ENCODE data around the gene CASZ1.

CASZ1 gene

GRCh38 chr1:10631811-10632593 is 164.4 kb downstream of the CASZ1 start:
- DNase-seq, result no peak

- no peak for DNase-seq
Measured at GRCh38 chr1:10631121-10631810, 165.2 kb downstream of the CASZ1 start.

GRCh38 chr1:10630661-10631120 is 165.8 kb downstream of the CASZ1 start:
- DNase-seq, result no peak

GRCh38 chr1:10629816-10630571 is 166.5 kb downstream of the CASZ1 start:
- no peak for DNase-seq

GRCh38 chr1:10629091-10629815 is 167.2 kb downstream of the CASZ1 start:
- DNase-seq, result no peak

GRCh38 chr1:10628685-10629084 is 167.8 kb downstream of the CASZ1 start:
- DNase-seq, result no peak

- no peak for DNase-seq
Measured at GRCh38 chr1:10626791-10627410, 169.5 kb downstream of the CASZ1 start.

GRCh38 chr1:10626131-10626731 is 170.2 kb downstream of the CASZ1 start:
- no peak for DNase-seq

- no peak for DNase-seq
Measured at GRCh38 chr1:10625554-10625953, 170.9 kb downstream of the CASZ1 start.

- DNase-seq, result no peak
Measured at GRCh38 chr1:10625076-10625475, 171.4 kb downstream of the CASZ1 start.

GRCh38 chr1:10624256-10625050 is 172.0 kb downstream of the CASZ1 start:
- no peak for DNase-seq

- DNase-seq, result no peak
Measured at GRCh38 chr1:10623686-10624145, 172.7 kb downstream of the CASZ1 start.

GRCh38 chr1:10622910-10623685 is 173.3 kb downstream of the CASZ1 start:
- no peak for DNase-seq

- DNase-seq, result no peak
Measured at GRCh38 chr1:10621906-10622305, 174.5 kb downstream of the CASZ1 start.

GRCh38 chr1:10620776-10621175 is 175.7 kb downstream of the CASZ1 start:
- no peak for DNase-seq

GRCh38 chr1:10617931-10618885 is 178.2 kb downstream of the CASZ1 start:
- DNase-seq, result no peak

- DNase-seq, result no peak
Measured at GRCh38 chr1:10617318-10617717, 179.1 kb downstream of the CASZ1 start.

GRCh38 chr1:10616696-10617095 is 179.8 kb downstream of the CASZ1 start:
- no peak for DNase-seq

Data from NCI-H2227 treated with DMSO at 0.1 percent for 48 hours (cell line).